Fibroblast of skin of left quadriceps (primary cell): ENCODE data around the gene GRIK5.

Source experiments
- DNase-seq, 2 experiments: peaks; one replicate each; pipeline ENCODE4 v3.0.0-alpha.2; 2013; ENCODE audit warnings: low read depth in 2 of 2

GRIK5 gene

GRCh38 chr19:41956621-41957020 lies 113.4 kb downstream of the GRIK5 start:
- no peak for DNase-seq

GRCh38 chr19:41955521-41955920 lies 114.5 kb downstream of the GRIK5 start:
- no peak for DNase-seq

- peak; percentile 36 to 39 for DNase-seq
Observed at GRCh38 chr19:41951686-41952172, 118.3 kb downstream of the GRIK5 start.
